ENCODE data around the gene REV3L.
"Not testable (repeated sequence)": the region's sequence is repeated elsewhere in the genome, so short reads cannot be mapped to it uniquely, and the experiment has no call there.

The REV3L gene

GRCh38 chr6:111490067-111490466, 7.0 kb upstream of the REV3L start:
- DNase-seq = no peak

GRCh38 chr6:111487661-111488060, 4.6 kb upstream of the REV3L start:
- peak; percentile 90 for DNase-seq

GRCh38 chr6:111486921-111487320, 3.9 kb upstream of the REV3L start:
- no peak for DNase-seq

GRCh38 chr6:111486475-111486874, 3.5 kb upstream of the REV3L start:
- no peak for DNase-seq

GRCh38 chr6:111485342-111485741, 2.3 kb upstream of the REV3L start:
- no peak for DNase-seq

- no peak for DNase-seq
Observed at GRCh38 chr6:111484633-111484930, 1.6 kb upstream of the REV3L start.

- peak; percentile 93 for DNase-seq
Observed at GRCh38 chr6:111483736-111484632, 966 bp upstream of the REV3L start.

GRCh38 chr6:111482188-111482958, 645 bp downstream of the REV3L start:
- peak; percentile 26 for DNase-seq

GRCh38 chr6:111481836-111482187, 1.2 kb downstream of the REV3L start:
- no peak for DNase-seq

- no peak for DNase-seq
Observed at GRCh38 chr6:111480988-111481822, 1.8 kb downstream of the REV3L start.

GRCh38 chr6:111478749-111479148, 4.3 kb downstream of the REV3L start:
- DNase-seq = peak; percentile 77

- DNase-seq = peak; percentile 6
Observed at GRCh38 chr6:111478064-111478476, 4.9 kb downstream of the REV3L start.

GRCh38 chr6:111477481-111477938, 5.5 kb downstream of the REV3L start:
- DNase-seq = no peak

GRCh38 chr6:111476061-111476460, 7.0 kb downstream of the REV3L start:
- DNase-seq = not testable (repeated sequence)

GRCh38 chr6:111474771-111475170, 8.2 kb downstream of the REV3L start:
- no peak for DNase-seq

- no peak for DNase-seq
Observed at GRCh38 chr6:111474106-111474505, 8.9 kb downstream of the REV3L start.

- no peak for DNase-seq
Observed at GRCh38 chr6:111472933-111473435, 10.0 kb downstream of the REV3L start.

- no peak for DNase-seq
Observed at GRCh38 chr6:111471958-111472357, 11.1 kb downstream of the REV3L start.

GRCh38 chr6:111471533-111471932, 11.5 kb downstream of the REV3L start:
- DNase-seq = no peak

GRCh38 chr6:111470991-111471390, 12.0 kb downstream of the REV3L start:
- no peak for DNase-seq

GRCh38 chr6:111469543-111469942, 13.5 kb downstream of the REV3L start:
- no peak for DNase-seq

- no peak for DNase-seq
Observed at GRCh38 chr6:111468329-111469012, 14.5 kb downstream of the REV3L start.
